IMR-90 (cell line): ENCODE results near the gene AKT3. TPM values are rescaled to one million over a fixed set of nuclear protein-coding genes. Genes with fewer than 3 reads are reported as not detected.

Experiments used
- ATAC-seq: fragments of 200-7000 bp; cut with Tn5 transposase; 2 replicates; pipeline ENCODE4 v1.9.1; 2020; ENCODE audit warnings: low read depth, mild to moderate bottlenecking, moderate library complexity
- BruUV-seq: library from RNA; stranded (reverse); fragments of 400-500 nt; replicated peaks from 2 replicates; lab custom pipeline; 2021; lab: Mats Ljungman, UMichigan
- CTCF ChIA-PET: fragments of 300-600 bp; formaldehyde crosslinking; extraction: SDS; loops from one replicate; lab custom pipeline; 2021; ENCODE audit warnings: antibody characterized with exemption; lab: Yijun Ruan, JAX
- POLR2A ChIA-PET: fragments of 300-600 bp; sonication (Branson Sonifier 250); formaldehyde crosslinking; loops from one replicate; lab custom pipeline; 2022; ENCODE audit warnings: antibody characterized with exemption; ENCODE audit not compliant: unreplicated experiment; lab: Charles Lee
- DNase-seq: peaks from one replicate; pipeline ENCODE4 v3.0.0; 2013
- H2AFZ ChIP-seq: replicated peaks from 2 replicates; pipeline ENCODE3; 2013; ENCODE audit warnings: low read length, mild to moderate bottlenecking; ENCODE audit not compliant: poor library complexity
- H2AK5ac ChIP-seq: 2 replicates; pipeline ENCODE4 v1.6.1; 2013; ENCODE audit warnings: low read depth, low read length, inconsistent platforms
- H2AK9ac ChIP-seq: replicated peaks from 2 replicates; pipeline ENCODE3; 2013; ENCODE audit warnings: mild to moderate bottlenecking, low read depth, low read length, moderate library complexity; ENCODE audit not compliant: poor library complexity
- H2BK120ac ChIP-seq: 2 replicates; pipeline ENCODE4 v1.6.1; 2013; ENCODE audit warnings: low read depth, low read length, inconsistent platforms
- H2BK15ac ChIP-seq: 3 replicates; pipeline ENCODE4 v1.6.1; 2013; ENCODE audit warnings: low read depth, low read length, inconsistent platforms
- H2BK20ac ChIP-seq: 2 replicates; pipeline ENCODE4 v1.6.1; 2013; ENCODE audit warnings: low read depth, mild to moderate bottlenecking, inconsistent platforms, low read length, moderate library complexity
- H2BK5ac ChIP-seq: 2 replicates; pipeline ENCODE4 v1.6.1; 2013; ENCODE audit warnings: mild to moderate bottlenecking, low read depth, low read length, inconsistent platforms; ENCODE audit not compliant: poor library complexity, severe bottlenecking
- H3K14ac ChIP-seq: replicated peaks from 2 replicates; pipeline ENCODE4 v1.6.1; 2013; ENCODE audit warnings: low read depth, low read length, inconsistent platforms
- H3K18ac ChIP-seq: 2 replicates; pipeline ENCODE4 v1.6.1; 2013; ENCODE audit warnings: low read depth, low read length, control low read depth
- H3K23ac ChIP-seq: 2 replicates; pipeline ENCODE4 v1.6.1; 2013; ENCODE audit warnings: low read depth, low read length, inconsistent platforms
- H3K27ac ChIP-seq: 2 replicates; pipeline ENCODE4 v1.5.1; 2013; ENCODE audit warnings: mild to moderate bottlenecking, control low read depth, low read length; ENCODE audit not compliant: insufficient read depth
- H3K27me3 ChIP-seq: 2 replicates; pipeline ENCODE4 v1.6.1; 2013; ENCODE audit warnings: low read length; ENCODE audit not compliant: control insufficient read depth, insufficient read depth
- H3K36me3 ChIP-seq: 2 replicates; pipeline ENCODE4 v1.6.1; 2013; ENCODE audit warnings: low read length, mixed read lengths; ENCODE audit not compliant: control insufficient read depth, insufficient read depth
- H3K4ac ChIP-seq: 2 replicates; pipeline ENCODE4 v1.6.1; 2013; ENCODE audit warnings: low read depth, low read length, inconsistent platforms
- H3K4me1 ChIP-seq: 2 replicates; pipeline ENCODE4 v1.6.1; 2013; ENCODE audit warnings: low read length, mixed read lengths; ENCODE audit not compliant: control insufficient read depth, insufficient read depth
- H3K4me2 ChIP-seq: 2 replicates; pipeline ENCODE4 v1.6.1; 2013; ENCODE audit warnings: low read depth, mild to moderate bottlenecking, control low read depth, low read length, moderate library complexity
- H3K4me3 ChIP-seq: 2 replicates; pipeline ENCODE4 v1.5.1; 2013; ENCODE audit warnings: low read depth, mild to moderate bottlenecking, control low read depth, low read length, moderate library complexity; ENCODE audit not compliant: insufficient read depth
- H3K56ac ChIP-seq: 2 replicates; pipeline ENCODE4 v1.6.1; 2013; ENCODE audit warnings: low read length, inconsistent platforms; ENCODE audit not compliant: insufficient read depth; ENCODE audit errors: extremely low read depth
- H3K79me1 ChIP-seq, 2 experiments: 2 replicates each; pipeline ENCODE4 v1.6.1; 2013; ENCODE audit warnings: low read length in 2 of 2, inconsistent platforms in 1 of 2, low read depth in 1 of 2
- H3K9ac ChIP-seq: 2 replicates; pipeline ENCODE4 v1.6.1; 2013; ENCODE audit warnings: low read depth, low read length, control low read depth
- H3K9me1 ChIP-seq: 2 replicates; pipeline ENCODE4 v1.6.1; 2013; ENCODE audit warnings: low read length, inconsistent platforms; ENCODE audit not compliant: insufficient read depth
- H3K9me3 ChIP-seq: 2 replicates; pipeline ENCODE4 v1.6.1; 2013; ENCODE audit warnings: low read length; ENCODE audit not compliant: control insufficient read depth, insufficient read depth
- H4K20me1 ChIP-seq: 2 replicates; pipeline ENCODE4 v1.6.1; 2013; ENCODE audit warnings: low read length, inconsistent platforms; ENCODE audit not compliant: insufficient read depth
- H4K5ac ChIP-seq: 2 replicates; pipeline ENCODE4 v1.6.1; 2013; ENCODE audit warnings: mild to moderate bottlenecking, low read depth, low read length, control low read depth
- H4K8ac ChIP-seq, 2 experiments: 2 replicates each; pipeline ENCODE4 v1.6.1; 2013; ENCODE audit warnings: low read depth in 2 of 2, low read length in 2 of 2, control low read depth in 1 of 2, inconsistent platforms in 1 of 2
- H4K91ac ChIP-seq: 2 replicates; pipeline ENCODE4 v1.6.1; 2013; ENCODE audit warnings: low read depth, low read length, inconsistent platforms; ENCODE audit not compliant: insufficient read depth
- BHLHE40 ChIP-seq: fragments of 150-350 bp; IDR thresholded peaks from 2 replicates; pipeline ENCODE4 v1.6.1; 2016; ENCODE audit warnings: mild to moderate bottlenecking, low read depth, low read length
- CEBPB ChIP-seq: IDR thresholded peaks from 2 replicates; pipeline ENCODE4 v1.6.1; 2012; ENCODE audit warnings: low read depth, low read length, improper control_type of control experiment
- CHD1 ChIP-seq: IDR thresholded peaks from 2 replicates; pipeline ENCODE4 v1.6.1; 2012; ENCODE audit warnings: low read depth, low read length, improper control_type of control experiment
- FOS ChIP-seq: fragments of 150-350 bp; IDR thresholded peaks from 2 replicates; pipeline ENCODE4 v1.6.1; 2016; ENCODE audit warnings: low read depth, low read length
- MAFK ChIP-seq: IDR thresholded peaks from 2 replicates; pipeline ENCODE4 v1.6.1; 2012; ENCODE audit warnings: low read depth, low read length, improper control_type of control experiment
- MAZ ChIP-seq: IDR thresholded peaks from 2 replicates; pipeline ENCODE4 v1.6.1; 2012; ENCODE audit warnings: low read depth, mild to moderate bottlenecking, low read length, improper control_type of control experiment, moderate library complexity, borderline replicate concordance
- NFE2L2 ChIP-seq: fragments of 150-350 bp; IDR thresholded peaks from 2 replicates; pipeline ENCODE4 v1.6.1; 2016; ENCODE audit warnings: low read depth, mild to moderate bottlenecking, low read length
- POLR2A ChIP-seq: IDR thresholded peaks from 2 replicates; pipeline ENCODE4 v1.6.1; 2012; ENCODE audit warnings: mild to moderate bottlenecking, low read depth, low read length
- RAD21 ChIP-seq: IDR thresholded peaks from 2 replicates; pipeline ENCODE4 v1.6.1; 2012; ENCODE audit warnings: low read length, improper control_type of control experiment
- RCOR1 ChIP-seq: IDR thresholded peaks from 2 replicates; pipeline ENCODE4 v1.6.1; 2012; ENCODE audit warnings: mild to moderate bottlenecking, low read length, improper control_type of control experiment; ENCODE audit not compliant: insufficient replicate concordance
- RFX5 ChIP-seq: IDR thresholded peaks from 2 replicates; pipeline ENCODE4 v1.8.0; 2012; ENCODE audit warnings: low read depth, mild to moderate bottlenecking, low read length, moderate library complexity
- SMC3 ChIP-seq: fragments of 150-350 bp; IDR thresholded peaks from 2 replicates; pipeline ENCODE4 v1.6.1; 2016; ENCODE audit warnings: low read depth, mild to moderate bottlenecking, antibody characterized with exemption, low read length, moderate library complexity
- WGBS, 2 experiments: methylation state at CpG; one replicate each; pipeline versions ENCODE4 v1.1.5 to v1.1.7; 2013; ENCODE audit warnings: missing lambda C conversion rate in 2 of 2; ENCODE audit not compliant: insufficient read length in 1 of 2; ENCODE audit errors: extremely low coverage in 2 of 2; 5-methylcytosine and 5-hydroxymethylcytosine counted together
- dilution Hi-C: fragments of 300-500 bp; cut with HindIII; formaldehyde crosslinking; loops from one replicate; pipeline ENCODE4 v1.14.3; 2018; ENCODE audit warnings: low sequenced_read_pairs; ENCODE audit not compliant: unreplicated experiment
- in situ Hi-C: fragments of 300-500 bp; cut with MboI; formaldehyde crosslinking; loops from 3 replicates; pipeline ENCODE4 v1.14.3; 2019; ENCODE audit warnings: low sequenced_read_pairs, inconsistent platforms, mixed read lengths
- intact Hi-C: fragments of 100-400 bp; cut with micrococcal nuclease; formaldehyde crosslinking; loops from 2 replicates; pipeline ENCODE4 v1.10.0; 2022
- polyA plus RNA-seq, 3 experiments: library from polyadenylated mRNA; depleted of rRNA; stranded (reverse); fragments of >200 nt; gene quantifications; 2 replicates each; pipeline ENCODE4 v1.2.3, GENCODE V29; 2012; ENCODE audit warnings: low replicate concordance in 1 of 3
- total RNA-seq: library from RNA; depleted of rRNA; stranded (reverse); fragments of >200 nt; gene quantifications from 2 replicates; pipeline ENCODE4 v1.2.3, GENCODE V29; 2012
- TF ChIP-seq, protein P1 (sequence below): fragments of 150-350 bp; IDR thresholded peaks from 2 replicates; pipeline ENCODE4 v1.6.1; 2017; ENCODE audit warnings: mild to moderate bottlenecking, antibody characterized with exemption, low read length, low read depth
- TF ChIP-seq, protein P2 (sequence below): fragments of 150-350 bp; IDR thresholded peaks from 2 replicates; pipeline ENCODE4 v1.6.1; 2016; ENCODE audit warnings: low read depth, mild to moderate bottlenecking, low read length, moderate library complexity, borderline replicate concordance

Gene AKT3
- total and polyA plus RNA-seq, 2 of the 4 experiments (the other 2 are of a cell fraction), result 15.2 to 19.4 TPM

DNA sequence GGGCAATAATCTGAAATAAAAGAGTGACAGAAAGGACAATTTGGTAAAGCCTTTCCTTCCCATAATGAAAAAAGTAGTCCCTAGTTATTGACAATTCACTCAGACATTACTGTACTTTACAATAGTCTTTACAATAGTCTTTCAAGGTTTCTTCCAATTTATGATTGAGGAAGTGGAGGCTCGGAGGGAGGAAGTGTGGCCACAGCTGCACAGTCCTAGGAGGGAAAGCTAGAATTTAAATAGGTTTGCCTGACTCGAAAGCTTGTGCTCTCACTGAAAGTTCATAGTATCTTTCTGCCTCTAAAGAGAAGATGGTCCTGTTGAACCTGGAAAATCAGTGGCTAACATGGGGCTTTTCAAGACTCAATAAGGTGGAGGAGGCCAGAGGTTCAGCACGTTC, 391.0 kb downstream of the AKT3 start:
- no peak overlapping the region for H2BK20ac ChIP-seq
- H3K4me1 ChIP-seq, result peaks cover 2% of the 10 kb centered on the region
- H2AFZ ChIP-seq, result no peak overlapping the region
- no peak overlapping the region for H3K18ac ChIP-seq
- H2AK5ac ChIP-seq, result no peak overlapping the region
- no peak overlapping the region for H3K14ac ChIP-seq
- H3K4me2 ChIP-seq, result no peak overlapping the region
- no peak overlapping the region for H2BK15ac ChIP-seq
- no peak for TF ChIP-seq RFX5
- TF ChIP-seq BHLHE40, result no peak
- TF ChIP-seq, protein P1, sequence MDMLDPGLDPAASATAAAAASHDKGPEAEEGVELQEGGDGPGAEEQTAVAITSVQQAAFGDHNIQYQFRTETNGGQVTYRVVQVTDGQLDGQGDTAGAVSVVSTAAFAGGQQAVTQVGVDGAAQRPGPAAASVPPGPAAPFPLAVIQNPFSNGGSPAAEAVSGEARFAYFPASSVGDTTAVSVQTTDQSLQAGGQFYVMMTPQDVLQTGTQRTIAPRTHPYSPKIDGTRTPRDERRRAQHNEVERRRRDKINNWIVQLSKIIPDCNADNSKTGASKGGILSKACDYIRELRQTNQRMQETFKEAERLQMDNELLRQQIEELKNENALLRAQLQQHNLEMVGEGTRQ, result no peak
- TF ChIP-seq MAZ, result no peak
- TF ChIP-seq, protein P2, sequence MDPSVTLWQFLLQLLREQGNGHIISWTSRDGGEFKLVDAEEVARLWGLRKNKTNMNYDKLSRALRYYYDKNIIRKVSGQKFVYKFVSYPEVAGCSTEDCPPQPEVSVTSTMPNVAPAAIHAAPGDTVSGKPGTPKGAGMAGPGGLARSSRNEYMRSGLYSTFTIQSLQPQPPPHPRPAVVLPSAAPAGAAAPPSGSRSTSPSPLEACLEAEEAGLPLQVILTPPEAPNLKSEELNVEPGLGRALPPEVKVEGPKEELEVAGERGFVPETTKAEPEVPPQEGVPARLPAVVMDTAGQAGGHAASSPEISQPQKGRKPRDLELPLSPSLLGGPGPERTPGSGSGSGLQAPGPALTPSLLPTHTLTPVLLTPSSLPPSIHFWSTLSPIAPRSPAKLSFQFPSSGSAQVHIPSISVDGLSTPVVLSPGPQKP, result no peak
- TF ChIP-seq RCOR1, result no peak
- no peak for TF ChIP-seq CHD1
- TF ChIP-seq POLR2A, result no peak
- TF ChIP-seq MAFK, result no peak
- no peak for TF ChIP-seq CEBPB
- no peak for TF ChIP-seq NFE2L2
- TF ChIP-seq FOS, result no peak
- no peak for TF ChIP-seq SMC3
- TF ChIP-seq RAD21, result no peak
- in situ Hi-C loops (no loop called here), dilution Hi-C loops (no loop called here), intact Hi-C loops (no loop called here)
- H4K91ac ChIP-seq, result no peak overlapping the region
- no peaks in the 10 kb centered on the region for H3K79me1 ChIP-seq
- H3K4ac ChIP-seq, result no peak overlapping the region
- peaks cover 5% of the 10 kb centered on the region; the same call in 1 of the 2 replicates for H3K9me1 ChIP-seq
- no peaks in the 10 kb centered on the region for H4K20me1 ChIP-seq
- H3K27me3 ChIP-seq, result no peaks in the 10 kb centered on the region
- BruUV-seq, result no TSS peak
- DNase-seq (no peak), ATAC-seq (no peak)
- H4K8ac ChIP-seq, result no peak overlapping the region
- ChIA-PET CTCF (no interaction called here), POLR2A (no interaction called here)
- H3K9me3 ChIP-seq, result no peaks in the 10 kb centered on the region
- no peak overlapping the region for H3K56ac ChIP-seq
- H3K9ac ChIP-seq, result no peak overlapping the region
- H2BK120ac ChIP-seq, result no peak overlapping the region
- peaks cover 2% of the 10 kb centered on the region; the same call in 1 of the 2 replicates for H3K36me3 ChIP-seq
- no peak overlapping the region for H4K5ac ChIP-seq
- no peak overlapping the region for H3K23ac ChIP-seq
- WGBS, 2 experiments, result 100% methylated on average over 2 of the region's 3 CpGs; no CpG with 5 or more reads in 1 of the 2 experiments
- no peak overlapping the region for H3K27ac ChIP-seq
- no peak overlapping the region for H2BK5ac ChIP-seq
- H3K4me3 ChIP-seq, result no peak overlapping the region
- H2AK9ac ChIP-seq, result no peak overlapping the region
